Hematopoietic multipotent progenitor cell treated with erythropoietin and hydrocortisone succinate and interleukin-3 and kit ligand, for 15 days (in vitro differentiated cells): ENCODE results near the gene TRIM33.

ENCODE experiments used
- DNase-seq: peaks from one replicate; pipeline ENCODE4 v3.0.0-alpha.2; 2015; ENCODE audit warnings: low spot score

The TRIM33 gene

DNA sequence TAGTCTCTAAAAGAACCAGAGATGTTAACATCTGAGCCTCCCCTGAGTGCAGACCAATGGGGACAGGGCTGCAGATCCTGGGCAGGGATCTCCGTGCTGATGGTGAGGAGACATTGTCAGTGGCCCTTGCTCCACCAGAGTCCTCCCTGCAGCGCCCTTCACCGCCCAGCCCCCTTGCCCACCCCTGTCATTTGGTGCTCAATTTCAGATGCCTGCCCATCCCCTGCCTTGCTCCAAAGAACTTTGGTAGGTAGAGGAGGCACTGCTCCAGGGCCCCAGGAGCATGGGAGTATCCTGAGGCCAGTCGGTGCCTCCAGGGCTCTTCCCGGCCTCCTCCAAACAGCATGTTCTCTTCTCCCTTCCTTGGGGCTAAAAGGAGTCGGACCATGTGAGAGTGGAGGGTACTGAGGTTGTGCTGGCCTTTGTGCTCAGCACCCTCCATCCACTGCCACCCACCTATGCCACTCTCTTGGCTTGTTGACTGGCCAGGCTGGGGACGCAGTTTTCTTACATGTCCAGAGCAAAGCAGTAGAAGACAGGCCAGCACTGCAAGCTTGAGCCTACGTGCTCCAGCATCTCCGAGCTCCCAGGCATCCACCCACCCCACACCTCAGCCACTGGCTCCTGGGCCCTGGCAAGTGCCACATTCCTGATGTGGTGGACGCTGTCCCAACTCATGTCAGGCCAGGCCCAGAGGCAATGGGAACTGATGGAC, 160.1 kb downstream of the TRIM33 start:
- no peak for DNase-seq

DNA sequence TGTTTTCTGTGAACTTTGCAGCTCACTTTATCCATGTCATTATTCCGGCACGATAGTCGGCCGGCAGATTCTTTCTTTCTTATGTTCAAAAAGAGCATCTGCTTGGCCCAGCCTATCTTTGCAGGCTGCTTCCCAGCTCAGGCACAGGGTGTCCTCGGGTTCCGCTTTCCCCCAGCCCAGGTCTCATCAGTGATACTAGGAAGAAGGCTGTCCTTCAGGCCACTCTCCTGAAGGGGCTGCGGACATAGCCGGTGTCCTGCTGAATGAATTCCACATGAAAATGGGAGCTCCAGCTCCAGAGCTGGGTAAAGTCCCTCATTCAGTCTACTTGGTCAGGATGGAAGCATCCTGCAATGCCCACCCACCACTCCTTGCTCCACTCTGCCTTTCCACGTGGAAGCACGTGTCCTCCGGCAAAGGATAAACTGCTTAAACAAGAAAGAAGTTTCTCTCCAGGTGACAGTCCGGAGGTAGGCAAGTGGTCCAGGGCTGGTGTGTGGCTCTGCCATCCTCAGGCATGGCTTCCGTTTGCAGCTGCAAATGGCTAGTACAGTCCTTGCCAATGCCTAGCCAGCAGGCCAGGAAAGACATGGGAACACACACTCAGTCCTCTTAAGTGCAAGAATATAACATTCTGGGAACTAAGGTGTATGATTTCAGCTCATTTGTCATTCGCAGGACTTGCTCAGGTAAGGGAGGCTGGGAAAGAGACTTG, 161.0 kb downstream of the TRIM33 start:
- DNase-seq, result no peak

DNA sequence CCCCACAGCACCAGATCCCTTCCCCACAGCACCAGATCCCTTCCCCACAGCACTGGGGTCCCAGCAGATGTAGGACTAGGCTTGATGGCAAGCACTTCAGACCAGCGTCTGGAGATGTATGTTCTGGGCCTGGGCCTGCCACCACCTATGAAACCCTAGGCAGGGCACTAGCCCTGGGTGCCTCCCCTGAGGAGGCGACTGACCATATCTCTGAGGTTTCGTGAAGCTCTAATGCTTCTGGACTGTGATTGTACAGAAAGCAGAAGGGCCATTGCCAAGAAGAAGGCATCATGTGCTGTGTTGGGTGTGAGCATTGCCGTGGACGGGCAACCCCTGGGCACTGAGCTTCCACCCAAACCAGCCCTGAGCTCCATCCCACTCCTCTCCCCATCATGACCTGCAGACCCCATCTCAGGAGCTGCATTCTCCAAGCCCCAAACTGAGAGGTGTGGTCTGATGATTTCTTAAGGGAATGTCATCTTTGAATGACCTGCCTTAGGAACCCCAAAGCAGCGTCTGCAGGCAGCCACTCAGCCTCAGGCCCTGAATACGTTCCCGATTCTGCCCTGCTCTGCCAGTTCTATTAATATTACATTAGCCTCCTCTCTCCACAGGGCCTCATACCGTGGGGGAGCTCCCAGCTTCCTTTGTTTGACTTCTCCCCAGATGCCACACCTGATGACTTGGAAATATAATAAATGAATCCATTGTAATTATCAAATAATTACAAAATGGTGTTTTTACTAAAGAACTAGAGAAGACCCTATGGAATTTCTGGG, 163.4 kb downstream of the TRIM33 start:
- DNase-seq, result no peak

DNA sequence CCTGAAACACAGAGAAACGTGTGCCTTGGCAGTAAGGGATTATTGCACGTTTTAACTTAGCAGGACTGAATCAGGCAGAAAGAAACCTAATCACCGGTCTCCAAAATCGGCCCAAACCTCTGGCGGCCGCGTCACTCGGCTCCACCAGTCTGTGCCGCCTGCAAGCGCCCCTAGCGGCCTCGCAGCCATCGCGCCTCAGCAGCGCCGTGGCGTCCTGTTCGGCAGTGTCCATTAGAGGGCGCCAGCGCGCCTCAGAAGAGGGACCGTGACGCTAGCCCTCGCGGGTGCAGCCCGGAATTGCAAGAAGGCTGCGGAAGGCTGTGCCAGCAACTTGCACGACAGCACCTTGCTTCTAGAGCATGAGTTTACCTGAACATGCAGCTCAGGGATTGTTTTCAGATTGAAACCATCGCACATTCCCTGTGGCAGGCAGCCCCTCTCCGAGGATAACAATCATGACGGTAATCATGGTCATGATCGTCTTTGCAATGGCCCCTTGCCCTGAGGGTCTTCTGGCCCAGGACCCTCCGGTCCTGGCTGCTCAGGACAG, 164.4 kb downstream of the TRIM33 start:
- DNase-seq, result peak; percentile 92

DNA sequence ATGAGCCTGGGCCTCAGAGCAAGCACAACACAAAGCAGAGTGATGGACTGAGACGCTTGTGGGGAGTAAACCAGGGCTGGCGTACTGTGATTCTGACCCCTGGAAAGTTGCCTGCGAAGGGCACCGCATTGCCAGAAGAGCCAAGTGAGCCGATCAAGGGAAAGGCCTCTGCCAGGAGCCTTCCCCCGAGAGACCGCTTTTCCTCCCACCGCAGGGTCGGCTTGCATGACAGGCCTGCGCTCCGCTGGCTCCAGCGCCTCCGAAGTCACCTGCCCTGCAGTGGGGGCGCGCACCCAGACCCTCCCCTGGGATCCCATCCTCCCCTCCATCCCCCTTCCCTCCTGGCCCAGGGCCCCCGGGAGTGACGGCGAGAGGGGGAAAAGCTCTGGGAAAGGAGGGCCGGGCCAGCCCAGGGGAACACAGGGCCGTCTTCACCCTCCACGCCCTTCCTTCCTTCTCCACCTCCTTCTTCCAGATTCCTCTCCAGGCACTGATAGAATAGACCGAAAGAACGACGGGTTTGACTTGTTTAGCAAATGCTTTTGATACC, 165.0 kb downstream of the TRIM33 start:
- DNase-seq, result no peak

DNA sequence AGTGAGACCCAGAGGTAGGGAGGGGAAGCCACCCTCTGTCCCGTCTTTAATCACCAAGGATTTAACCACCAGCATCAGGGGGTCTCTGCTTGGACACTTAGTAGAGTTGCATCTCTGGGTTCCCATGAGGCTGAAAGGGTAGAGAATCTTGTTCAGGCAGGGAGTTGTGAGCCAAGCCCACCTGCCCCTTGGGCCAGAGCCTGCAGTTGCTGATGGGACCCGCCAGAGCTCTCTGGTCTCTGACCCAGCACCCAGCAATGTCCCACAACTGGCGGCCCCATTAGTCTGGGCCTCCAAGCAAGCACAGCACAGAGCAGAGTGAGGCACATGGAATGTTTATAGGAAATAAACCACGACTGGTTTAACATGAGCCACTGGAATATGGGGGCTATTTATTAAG, 166.3 kb downstream of the TRIM33 start:
- DNase-seq, result no peak
